Measurements from ENCODE around the gene SLC12A7. TPM values are rescaled to one million over a fixed set of nuclear protein-coding genes. Genes with fewer than 3 reads are reported as not detected.
"Not testable (repeated sequence)": the region's sequence is repeated elsewhere in the genome, so short reads cannot be mapped to it uniquely, and the experiment has no call there.

The SLC12A7 gene
- total RNA-seq: 10 to 100 TPM in 3 of 4 donors, 1 to 10 TPM in 1; 8.6 to 29.0 (median 21.5) TPM

DNA sequence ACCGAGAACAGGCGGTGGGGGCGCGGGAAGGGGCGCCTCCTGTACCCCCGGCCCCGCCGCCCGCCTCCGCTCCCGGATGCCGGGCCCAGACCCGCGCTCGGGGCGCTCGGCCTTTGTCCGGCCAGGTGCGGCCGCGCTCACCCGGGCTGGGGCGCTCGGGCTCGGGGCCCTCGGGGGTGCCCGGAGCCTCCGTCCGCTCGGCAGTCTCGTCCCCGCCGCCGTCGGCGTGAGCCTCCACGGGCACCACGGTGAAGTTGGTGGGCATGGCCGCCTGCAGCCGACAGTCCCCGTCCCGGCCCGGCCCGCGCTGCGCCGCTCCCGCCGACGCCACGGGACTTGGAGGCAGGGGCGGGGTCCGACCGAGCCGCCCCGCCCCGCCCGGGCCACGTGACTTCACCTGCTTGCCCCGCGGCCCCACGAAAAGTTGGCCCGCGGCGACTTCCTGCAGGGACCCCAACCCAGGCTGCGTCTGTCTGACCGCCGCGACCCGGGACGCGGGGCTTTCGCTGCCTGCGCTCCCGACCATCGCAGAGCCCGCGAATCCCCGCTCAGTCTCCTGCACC is at the start of gene SLC12A7:
TSS of gene SLC12A7 (minus strand) at position 337 of the 563 bp plus-strand sequence. CDS start at position 265, 72 bp downstream.
- no peak for DNase-seq (ENCODE audit: low spot score in 2 of 2)
- Histone ChIP-seq H3K36me3 (no peaks in the 10 kb centered on the region), H3K4me1 (peaks cover 34% of the 10 kb centered on the region), H3K27me3 (no peaks in the 10 kb centered on the region), H3K4me3 (peak within 1 kb of the TSS; percentile 85), H3K27ac (peak within 1 kb of the TSS; percentile 83), H3K9me3 (no peaks in the 10 kb centered on the region)
- TF ChIP-seq EP300 (IDR thresholded peaks at IDR 0.05) (no peak), POLR2AphosphoS5 (IDR thresholded peaks at IDR 0.05) (no peak), POLR2A (IDR thresholded peaks at IDR 0.05) (peak; percentile 26 to 38)
- 2% methylated on average over 14 of the region's 79 CpGs for WGBS

DNA sequence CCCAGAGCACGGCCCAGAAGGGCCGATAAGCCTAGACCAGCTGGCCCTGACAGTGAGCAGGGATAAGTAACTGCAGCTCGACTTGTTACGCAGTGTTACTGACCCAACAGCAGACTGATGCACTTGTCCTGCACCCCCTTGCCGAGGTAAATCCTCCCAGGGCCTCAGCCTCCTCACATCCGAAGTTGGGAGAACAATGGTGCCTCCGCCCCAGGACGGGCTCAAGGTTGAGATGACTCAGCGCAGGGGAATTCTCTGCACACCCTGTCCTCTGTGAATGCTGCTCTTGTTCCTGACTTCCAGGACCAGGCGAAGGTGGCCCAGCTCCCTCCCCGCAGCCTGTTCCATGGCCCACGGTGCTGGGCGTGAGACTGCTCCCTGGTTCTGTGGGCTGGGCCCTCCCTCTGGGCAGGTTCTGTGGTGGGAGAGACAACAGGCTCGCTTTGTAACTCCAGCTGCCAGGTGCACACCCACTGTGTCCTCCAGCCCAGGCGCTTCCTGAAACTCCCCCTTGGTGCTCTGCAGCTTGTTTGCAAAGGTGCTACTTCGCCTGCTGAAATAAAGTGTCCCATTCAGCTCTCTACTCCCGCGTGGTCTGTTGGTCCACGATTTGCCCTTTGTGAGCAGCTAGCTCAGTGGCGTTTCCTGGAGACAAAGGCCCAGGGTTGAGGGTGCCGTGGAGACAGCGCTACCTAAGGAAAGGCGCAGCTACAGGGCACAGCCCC is 49.4 kb upstream of the SLC12A7 start:
- 76% methylated on average over 15 of the region's 23 CpGs for WGBS
- H3K36me3 ChIP-seq: no peaks in the 10 kb centered on the region
- no peaks in the 10 kb centered on the region for H3K9me3 ChIP-seq
- H3K27me3 ChIP-seq: peaks cover 21% of the 10 kb centered on the region
- H3K27ac ChIP-seq: peak overlapping the region; percentile 80
- no peak for DNase-seq (ENCODE audit: low spot score in 2 of 2)
- TF ChIP-seq POLR2AphosphoS5 (IDR thresholded peaks at IDR 0.05) (peak in 1 of 3 donors; percentile 27), EP300 (IDR thresholded peaks at IDR 0.05) (no peak)
- no peak overlapping the region for H3K4me3 ChIP-seq
- peaks cover 12% of the 10 kb centered on the region for H3K4me1 ChIP-seq

DNA sequence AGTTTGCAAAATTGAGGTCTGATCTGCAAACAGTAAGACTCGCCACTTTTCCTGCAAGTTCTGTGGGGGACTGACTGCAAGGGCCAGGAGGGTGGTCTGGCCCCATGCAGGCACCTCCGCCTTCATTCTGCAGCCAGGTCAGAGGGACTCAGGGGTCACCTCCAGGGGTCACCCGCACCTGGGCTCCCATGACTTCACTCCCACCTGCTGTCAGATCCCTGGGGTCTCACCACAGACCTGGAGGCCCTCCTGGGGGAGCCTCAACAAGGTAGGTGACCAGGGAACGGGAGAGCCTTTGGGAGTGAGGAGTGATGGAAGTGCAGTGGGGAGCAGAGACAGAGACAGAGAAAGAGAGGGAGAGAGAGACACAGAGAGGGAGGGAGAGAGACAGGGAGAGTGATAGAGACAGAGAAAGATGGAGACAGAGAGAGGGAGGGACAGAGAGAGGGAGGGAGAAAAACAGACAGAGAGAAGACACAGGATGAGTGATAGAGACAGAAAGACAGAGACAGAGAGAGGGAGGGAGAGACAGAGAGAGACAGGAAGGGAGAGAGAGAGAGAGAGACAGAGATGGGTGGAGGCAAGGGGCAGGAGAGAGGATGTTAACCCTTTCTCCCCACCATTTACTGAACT is 48.0 kb upstream of the SLC12A7 start:
- Histone ChIP-seq H3K27ac (no peak overlapping the region), H3K9me3 (no peaks in the 10 kb centered on the region), H3K4me3 (no peak overlapping the region), H3K4me1 (peaks cover 25% of the 10 kb centered on the region), H3K36me3 (no peaks in the 10 kb centered on the region), H3K27me3 (peaks cover 35% of the 10 kb centered on the region)
- TF ChIP-seq POLR2AphosphoS5 (IDR thresholded peaks at IDR 0.05): no peak
- TF ChIP-seq, protein P1, sequence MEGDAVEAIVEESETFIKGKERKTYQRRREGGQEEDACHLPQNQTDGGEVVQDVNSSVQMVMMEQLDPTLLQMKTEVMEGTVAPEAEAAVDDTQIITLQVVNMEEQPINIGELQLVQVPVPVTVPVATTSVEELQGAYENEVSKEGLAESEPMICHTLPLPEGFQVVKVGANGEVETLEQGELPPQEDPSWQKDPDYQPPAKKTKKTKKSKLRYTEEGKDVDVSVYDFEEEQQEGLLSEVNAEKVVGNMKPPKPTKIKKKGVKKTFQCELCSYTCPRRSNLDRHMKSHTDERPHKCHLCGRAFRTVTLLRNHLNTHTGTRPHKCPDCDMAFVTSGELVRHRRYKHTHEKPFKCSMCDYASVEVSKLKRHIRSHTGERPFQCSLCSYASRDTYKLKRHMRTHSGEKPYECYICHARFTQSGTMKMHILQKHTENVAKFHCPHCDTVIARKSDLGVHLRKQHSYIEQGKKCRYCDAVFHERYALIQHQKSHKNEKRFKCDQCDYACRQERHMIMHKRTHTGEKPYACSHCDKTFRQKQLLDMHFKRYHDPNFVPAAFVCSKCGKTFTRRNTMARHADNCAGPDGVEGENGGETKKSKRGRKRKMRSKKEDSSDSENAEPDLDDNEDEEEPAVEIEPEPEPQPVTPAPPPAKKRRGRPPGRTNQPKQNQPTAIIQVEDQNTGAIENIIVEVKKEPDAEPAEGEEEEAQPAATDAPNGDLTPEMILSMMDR (IDR thresholded peaks at IDR 0.05): no peak
- no peak for TF ChIP-seq EP300 (IDR thresholded peaks at IDR 0.05)
- TF ChIP-seq POLR2A (IDR thresholded peaks at IDR 0.05): no peak
- no peak for DNase-seq (ENCODE audit: low spot score in 2 of 2)
- WGBS: 89% methylated on average over 4 of the region's 4 CpGs

DNA sequence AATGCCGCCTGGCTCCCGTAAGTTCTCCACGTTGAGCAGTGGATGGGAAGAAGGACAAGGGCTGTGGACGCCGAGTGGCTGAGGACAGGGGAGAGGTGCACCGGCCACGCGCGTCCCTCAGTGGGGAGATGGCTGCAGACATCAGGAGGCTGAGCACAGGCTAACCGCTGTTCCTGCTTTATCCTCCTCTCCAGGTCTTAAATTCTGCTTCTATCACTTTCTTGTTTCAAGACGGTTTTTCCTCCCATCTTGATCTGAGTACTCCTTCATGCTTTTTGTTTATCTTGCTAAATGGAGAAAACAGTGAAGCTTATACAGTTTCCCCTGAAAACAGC is 47.4 kb upstream of the SLC12A7 start:
- WGBS: 83% methylated on average over 11 of the region's 11 CpGs
- peaks cover 40% of the 10 kb centered on the region for H3K27me3 ChIP-seq
- no peaks in the 10 kb centered on the region for H3K36me3 ChIP-seq

DNA sequence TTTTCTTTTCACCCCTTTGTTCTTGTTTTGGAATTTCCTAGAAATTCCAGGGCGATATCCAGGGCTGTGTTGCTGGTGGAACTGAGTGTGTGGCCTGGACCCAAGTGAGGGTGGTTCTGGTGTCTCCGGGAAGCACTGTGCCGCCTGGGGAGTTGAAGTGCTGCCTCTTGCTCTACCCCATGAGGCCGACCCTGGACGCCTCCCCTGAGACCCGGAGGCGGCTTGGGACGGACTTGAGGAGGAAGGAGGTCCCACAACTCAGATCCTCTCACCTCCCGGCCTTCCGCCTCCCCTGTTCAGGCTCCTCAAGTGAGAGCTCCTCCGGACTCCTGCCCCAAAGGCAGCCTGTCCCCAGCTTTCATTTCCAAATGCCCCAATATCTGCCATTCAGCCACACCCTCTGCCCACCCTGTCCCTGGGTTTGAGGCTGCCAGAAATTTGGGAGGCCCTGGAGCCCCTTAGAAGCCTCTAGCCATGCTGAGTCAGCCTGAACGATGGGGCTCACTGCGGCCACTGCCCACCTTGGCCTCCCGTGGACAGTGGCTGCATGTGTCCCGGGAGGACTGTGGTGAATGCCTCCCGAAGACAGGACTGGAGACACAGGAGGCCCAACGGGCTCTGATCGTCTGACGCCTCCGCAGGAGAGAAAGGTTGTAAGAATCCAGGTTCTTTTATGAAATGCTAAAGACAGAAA is 46.9 kb upstream of the SLC12A7 start:
- H3K4me1 ChIP-seq: peaks cover 25% of the 10 kb centered on the region
- peaks cover 42% of the 10 kb centered on the region for H3K27me3 ChIP-seq
- no peak for DNase-seq (ENCODE audit: low spot score in 2 of 2)
- no peak overlapping the region for H3K27ac ChIP-seq
- H3K4me3 ChIP-seq: no peak overlapping the region
- WGBS: 79% methylated on average over 18 of the region's 20 CpGs
- H3K36me3 ChIP-seq: no peaks in the 10 kb centered on the region
- no peaks in the 10 kb centered on the region for H3K9me3 ChIP-seq
- no peak for TF ChIP-seq POLR2AphosphoS5 (IDR thresholded peaks at IDR 0.05)
- TF ChIP-seq POLR2A (IDR thresholded peaks at IDR 0.05): no peak
- TF ChIP-seq, protein P1 (IDR thresholded peaks at IDR 0.05): no peak
- no peak for TF ChIP-seq EP300 (IDR thresholded peaks at IDR 0.05)

More for the DNA sequence above, 47.4 kb upstream of the SLC12A7 start:
- Histone ChIP-seq H3K4me3 (no peak overlapping the region), H3K9me3 (no peaks in the 10 kb centered on the region), H3K27ac (no peak overlapping the region), H3K4me1 (peaks cover 25% of the 10 kb centered on the region)
- DNase-seq (ENCODE audit: low spot score in 2 of 2): no peak
- no peak for TF ChIP-seq POLR2AphosphoS5 (IDR thresholded peaks at IDR 0.05)
- TF ChIP-seq EP300 (IDR thresholded peaks at IDR 0.05): no peak
- TF ChIP-seq, protein P1 (IDR thresholded peaks at IDR 0.05): no peak
- no peak for TF ChIP-seq POLR2A (IDR thresholded peaks at IDR 0.05)

DNA sequence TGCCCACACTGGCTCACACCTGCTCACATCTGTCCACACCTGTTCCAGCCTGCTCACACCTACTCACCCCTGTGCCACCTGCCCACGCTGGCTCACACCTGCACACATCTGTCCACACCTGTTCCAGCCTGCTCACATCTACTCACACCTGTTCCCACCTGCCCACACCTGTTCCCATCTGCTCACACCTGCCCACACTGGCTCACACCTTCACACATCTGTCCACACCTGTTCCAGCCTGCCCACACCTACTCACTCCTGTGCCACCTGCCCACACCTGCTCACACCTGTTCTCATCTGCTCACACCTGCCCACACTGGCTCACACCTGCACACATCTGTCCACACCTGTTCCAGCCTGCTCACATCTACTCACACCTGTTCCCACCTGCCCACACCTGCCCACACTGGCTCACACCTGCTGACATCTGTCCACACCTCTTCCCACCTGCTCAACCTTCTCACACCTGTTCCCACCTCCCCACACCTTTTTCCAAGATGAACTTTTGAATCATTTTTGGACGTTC is 45.7 kb upstream of the SLC12A7 start:
- WGBS: 71% methylated on average over 2 of the region's 2 CpGs
- H3K4me3 ChIP-seq: not testable (repeated sequence)

More for the DNA sequence above, 45.7 kb upstream of the SLC12A7 start:
- peaks cover 23% of the 10 kb centered on the region for H3K4me1 ChIP-seq
- H3K27me3 ChIP-seq: peaks cover 50% of the 10 kb centered on the region
- H3K9me3 ChIP-seq; H3K27ac ChIP-seq; DNase-seq (ENCODE audit: low spot score in 2 of 2); H3K36me3 ChIP-seq: not testable (repeated sequence)

Measured in suprapubic skin (tissue), 4 donors.